GM18867 (cell line): ENCODE results near the gene SYT14.
A peak's percentile ranks its signal among the peaks of the same experiment; 100 is the strongest.
"Not testable (repeated sequence)": the region's sequence is repeated elsewhere in the genome, so short reads cannot be mapped to it uniquely, and the experiment has no call there.

Source experiments
- ATAC-seq: cut with Tn5 transposase; IDR thresholded peaks from one replicate; pipeline ENCODE4 v1.9.1; 2021; ENCODE audit warnings: mild to moderate bottlenecking, moderate library complexity; ENCODE audit not compliant: unreplicated experiment

SYT14 gene

DNA sequence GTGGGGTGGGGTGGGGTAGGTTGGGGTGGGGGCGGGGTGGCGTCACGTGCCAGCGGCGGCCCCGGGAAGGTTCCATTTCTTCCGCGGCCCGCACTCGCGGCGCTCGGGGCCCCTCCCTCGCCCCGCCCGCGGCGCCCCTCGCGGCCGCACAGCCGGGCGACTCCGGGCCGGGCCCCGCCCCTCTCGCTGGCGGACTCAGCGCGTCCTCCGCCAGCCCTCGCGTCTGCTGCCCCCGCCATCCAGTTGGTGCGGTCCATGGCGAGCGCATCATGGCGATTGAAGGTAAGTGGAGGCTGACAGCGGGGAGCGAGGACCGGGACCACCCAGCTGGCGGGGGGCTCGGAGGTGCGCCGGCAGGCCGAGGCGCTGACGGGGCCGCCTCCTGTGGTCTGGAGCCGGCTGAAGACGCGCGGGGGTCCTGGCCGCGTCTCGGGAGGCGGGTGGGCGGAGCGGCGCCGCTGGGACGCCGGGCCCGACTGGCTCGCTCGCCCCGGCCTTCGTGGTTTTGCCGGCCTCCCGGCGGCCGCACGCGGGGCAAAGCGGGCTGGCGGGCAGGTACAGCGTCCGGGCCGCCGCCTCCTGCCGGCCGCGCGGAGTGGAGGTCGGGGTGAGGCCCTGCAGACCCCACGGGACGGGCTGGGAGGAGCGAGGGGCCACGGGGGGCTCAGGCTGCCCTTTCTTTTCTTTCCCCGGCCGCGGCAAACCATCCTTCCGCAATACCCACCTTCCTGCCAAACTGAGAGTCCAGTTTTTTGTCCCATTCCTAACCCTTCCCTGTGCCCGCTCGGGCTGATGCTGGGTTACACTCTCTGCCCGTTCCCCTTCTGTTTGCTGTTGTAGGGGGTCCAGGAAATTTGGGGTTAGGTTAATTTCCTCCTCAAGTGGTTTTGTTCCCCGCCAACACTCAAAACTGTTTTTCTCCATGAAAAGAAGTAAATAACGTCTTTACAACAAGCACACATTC lies at the start of gene SYT14:
SYT14 (plus strand) TSS at position 222 of the 964 bp plus-strand sequence; CDS start at position 270, 48 bp downstream.
- ATAC-seq, result no peak

DNA sequence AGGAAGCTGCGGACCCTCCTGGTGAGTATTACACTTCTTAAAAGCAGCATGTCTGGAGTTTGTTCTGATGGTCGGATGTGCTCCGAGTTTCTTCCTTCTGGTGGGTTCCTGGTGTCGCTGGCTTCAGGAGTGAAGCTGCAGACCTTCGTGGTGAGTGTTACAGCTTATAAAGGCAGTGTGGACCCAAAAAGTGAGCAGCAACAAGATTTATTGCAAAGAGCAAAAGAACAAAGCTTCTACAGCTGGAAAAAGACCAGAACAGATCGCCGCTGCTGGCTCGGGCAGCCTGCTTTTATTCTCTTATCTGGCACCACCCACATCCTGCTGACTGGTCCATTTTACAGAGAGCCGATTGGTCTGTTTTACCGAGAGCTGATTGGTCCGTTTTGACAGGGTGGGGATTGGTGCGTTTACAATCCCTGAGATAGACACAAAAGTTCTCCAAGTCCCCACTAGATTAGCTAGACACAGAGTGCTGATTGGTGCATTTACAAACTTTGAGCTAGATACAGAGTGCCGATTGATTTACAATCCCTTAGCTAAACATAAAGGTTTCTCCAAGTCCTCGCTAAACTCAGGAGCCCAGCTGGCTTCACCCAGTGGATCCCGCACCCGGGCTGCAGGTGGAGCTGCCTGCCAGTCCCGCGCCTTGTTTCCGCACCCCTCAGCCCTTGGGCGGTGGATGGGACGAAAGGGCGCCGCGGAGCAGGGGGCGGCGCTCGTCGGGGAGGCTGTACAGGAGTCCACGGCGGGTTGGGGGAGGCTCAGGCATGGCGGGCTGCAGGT lies 49.5 kb upstream of the SYT14 start:
- not testable (repeated sequence) for ATAC-seq

DNA sequence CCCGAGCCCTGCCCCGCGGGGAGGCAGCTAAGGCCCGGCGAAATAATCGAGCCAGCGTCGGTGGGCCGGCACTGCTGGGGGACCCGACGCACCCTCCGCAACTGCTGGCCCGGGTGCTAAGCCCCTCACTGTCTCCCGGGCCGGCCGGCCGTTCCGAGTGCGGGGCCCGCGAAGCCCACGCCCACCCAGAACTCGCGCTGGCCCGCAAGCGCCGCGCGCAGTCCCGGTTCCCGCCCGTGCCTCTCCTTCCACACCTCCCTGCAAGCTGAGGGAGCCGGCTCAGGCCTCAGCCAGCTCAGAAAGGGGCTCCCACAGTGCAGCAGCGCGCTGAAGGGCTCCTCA lies 49.0 kb upstream of the SYT14 start:
- ATAC-seq, result no peak

DNA sequence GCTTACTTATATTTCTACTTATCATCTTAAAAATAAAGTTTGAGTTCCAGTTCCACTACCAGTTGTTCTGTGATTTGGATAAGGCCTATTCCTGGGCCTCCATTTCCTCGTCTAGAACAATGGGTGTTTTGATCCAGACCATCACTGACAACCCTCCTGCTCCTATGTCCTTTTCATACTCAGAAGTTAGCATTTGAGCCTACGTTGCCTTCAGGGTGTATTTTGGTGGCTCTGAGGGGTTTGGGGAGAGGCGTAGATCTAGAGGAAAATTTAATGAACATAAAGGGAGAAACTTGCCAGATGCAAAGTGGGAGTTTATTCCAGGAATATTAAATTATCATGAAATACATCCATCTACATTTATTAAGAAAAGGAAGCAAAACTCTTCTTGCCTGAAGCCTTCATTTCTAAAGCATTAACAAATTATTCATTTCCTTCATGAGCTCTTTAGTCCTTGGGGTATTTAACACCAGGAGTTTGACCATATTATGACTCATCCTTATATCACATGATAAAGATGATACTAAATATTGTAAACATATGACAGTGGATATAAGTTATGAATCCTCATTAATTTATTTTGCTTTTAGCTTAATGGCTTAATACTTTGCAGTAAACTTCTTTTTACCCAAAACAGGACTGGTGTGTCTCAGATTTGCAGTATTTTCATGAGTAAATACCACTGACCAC lies 47.2 kb upstream of the SYT14 start:
- no peak for ATAC-seq

DNA sequence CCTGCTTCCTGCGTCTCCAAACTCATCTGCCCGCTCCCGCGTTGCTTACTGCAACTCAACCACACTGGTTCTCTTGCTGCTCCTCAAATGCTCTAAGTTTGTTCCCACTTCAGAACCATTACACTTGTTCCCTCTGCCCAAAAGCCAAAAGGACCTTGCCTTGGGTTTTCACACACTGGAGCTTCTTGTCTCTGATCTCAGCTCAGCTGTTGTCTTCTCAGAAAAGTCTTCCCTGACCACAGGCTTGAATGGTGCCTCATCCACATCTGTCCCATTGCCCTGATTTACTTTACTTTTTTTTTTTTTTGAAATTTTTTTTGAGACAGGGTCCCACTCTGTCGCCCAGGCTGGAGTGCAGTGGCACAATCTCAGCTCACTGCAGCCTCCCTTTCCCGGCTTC lies 44.3 kb upstream of the SYT14 start:
- ATAC-seq, result no peak

DNA sequence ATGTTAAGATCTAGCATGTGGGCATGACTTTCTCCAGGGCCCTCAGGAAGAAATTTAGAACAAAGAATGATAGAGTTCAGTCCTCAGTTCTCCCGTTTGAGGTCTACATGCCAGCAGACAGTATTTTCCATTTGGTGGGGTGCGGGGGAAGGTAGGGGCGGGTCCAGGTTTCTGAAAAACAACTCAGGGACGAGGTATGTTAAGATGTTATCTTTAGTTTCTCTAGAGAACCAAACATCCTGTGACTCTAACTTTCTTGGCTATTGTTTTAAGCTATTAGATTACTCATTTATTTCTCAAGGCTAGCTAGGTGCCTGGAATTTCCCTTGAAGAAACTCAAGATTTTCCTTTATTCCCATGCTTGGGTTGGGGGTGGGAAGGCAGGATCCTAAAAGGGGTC lies 42.3 kb upstream of the SYT14 start:
- no peak for ATAC-seq

DNA sequence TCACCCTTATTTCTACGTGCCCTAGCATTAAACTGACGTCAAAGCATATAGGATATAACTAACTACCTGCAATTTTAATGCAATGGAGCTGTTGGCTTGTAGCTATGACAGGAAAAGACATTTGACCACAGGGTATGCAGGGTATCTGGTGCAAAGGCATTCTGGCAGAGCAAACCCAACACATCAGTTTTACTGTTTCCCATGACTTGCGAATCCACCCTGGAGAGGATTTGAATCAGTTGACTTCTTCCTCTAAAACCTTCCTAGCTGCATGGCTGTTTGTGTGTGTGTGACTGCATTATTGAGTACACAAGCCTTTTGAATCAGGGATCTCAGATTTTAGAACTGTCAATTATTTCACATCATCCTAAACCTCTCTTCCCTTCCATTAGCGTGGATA lies 41.7 kb upstream of the SYT14 start:
- no peak for ATAC-seq

DNA sequence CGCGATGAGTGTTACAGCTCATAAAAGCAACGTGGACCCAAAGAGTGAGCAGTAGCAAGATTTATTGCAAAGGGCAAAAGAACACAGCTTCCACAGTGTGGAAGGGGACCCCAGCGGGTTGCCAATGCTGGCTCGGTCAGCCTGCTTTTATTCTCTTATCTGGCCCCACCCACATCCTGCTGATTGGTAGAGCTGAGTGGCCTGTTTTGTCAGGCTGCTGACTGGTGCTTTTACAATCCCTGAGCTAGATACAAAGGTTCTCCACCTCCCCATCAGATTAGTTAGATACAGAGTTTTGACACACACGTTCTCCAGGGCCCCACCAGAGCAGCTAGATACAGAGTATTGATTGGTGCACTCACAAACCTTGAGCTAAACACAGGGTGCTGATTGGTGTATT lies 39.7 kb upstream of the SYT14 start:
- not testable (repeated sequence) for ATAC-seq

DNA sequence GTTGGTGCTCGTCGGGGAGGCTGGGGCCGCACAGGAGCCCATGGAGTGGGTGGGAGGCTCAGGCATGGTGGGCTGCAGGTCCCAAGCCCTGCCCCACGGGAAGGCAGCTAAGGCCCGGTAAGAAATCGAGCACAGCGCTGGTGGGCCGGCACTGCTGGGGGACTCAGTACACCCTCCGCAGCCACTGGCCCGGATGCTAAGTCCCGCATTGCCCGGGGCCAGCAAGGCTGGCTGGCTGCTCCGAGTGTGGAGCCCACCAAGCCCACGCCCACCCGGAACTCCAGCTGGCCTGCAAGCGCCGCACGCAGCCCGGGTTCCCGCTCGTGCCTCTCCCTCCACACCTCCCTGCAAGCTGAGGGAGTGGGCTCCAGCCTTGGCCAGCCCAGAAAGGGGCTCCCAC lies 39.2 kb upstream of the SYT14 start:
- not testable (repeated sequence) for ATAC-seq

DNA sequence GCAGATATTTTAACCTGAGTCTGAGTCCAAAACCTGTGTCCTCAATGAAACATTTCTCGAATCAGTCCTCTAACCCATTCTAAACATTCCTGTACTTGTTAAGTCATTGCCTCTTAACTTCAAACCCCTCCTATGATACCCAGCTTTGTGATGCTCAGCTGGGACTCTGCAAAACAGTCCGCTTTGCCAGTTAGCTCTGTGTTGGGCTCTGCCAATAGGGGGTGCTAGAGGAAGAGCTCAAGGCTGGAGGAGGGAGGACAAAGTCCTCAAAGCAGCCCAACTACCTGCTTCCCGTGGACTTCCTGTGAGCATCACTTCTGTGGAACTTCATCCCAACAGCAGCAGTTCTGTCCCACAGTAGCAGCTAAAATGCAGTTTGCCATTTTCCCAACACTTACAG lies 38.1 kb upstream of the SYT14 start:
- peak; percentile 44 for ATAC-seq

DNA sequence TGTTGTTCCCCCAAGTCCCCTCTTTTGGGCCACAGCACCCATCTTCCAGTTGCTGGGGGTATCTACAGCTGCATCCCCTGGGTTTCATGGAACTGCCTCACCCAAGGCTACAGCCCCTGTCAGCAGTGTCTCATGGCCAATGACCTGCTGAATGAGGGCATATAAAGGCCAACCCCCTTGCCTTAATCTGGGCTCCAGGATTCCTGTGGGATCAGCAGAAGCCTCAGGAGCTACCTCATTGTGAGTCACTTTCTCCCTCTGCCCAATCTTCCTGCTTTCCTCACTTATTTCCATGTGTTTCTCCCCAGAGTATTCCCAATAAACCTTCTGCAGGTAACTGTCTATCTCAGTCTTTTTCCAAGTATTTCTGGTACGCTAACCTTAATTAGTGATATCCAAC lies 37.3 kb upstream of the SYT14 start:
- ATAC-seq, result no peak

DNA sequence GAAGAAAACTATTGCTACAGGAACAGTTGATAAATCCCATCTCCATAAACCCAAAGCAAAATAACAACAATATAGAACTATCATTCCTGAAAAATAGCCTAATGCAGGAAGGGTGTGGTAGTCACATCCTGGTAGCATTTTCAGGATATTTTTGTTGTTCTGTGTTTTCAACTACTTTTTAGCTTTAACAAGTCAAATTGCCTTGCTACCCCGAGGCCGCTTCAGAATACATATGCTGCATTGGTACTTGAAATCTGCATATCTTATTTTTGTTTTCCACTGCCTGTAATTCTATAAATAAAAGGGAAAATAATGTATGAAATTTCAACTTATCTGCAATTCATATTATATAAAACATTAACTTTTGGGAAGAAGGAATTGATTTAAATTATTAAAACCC lies 36.8 kb upstream of the SYT14 start:
- ATAC-seq, result no peak

DNA sequence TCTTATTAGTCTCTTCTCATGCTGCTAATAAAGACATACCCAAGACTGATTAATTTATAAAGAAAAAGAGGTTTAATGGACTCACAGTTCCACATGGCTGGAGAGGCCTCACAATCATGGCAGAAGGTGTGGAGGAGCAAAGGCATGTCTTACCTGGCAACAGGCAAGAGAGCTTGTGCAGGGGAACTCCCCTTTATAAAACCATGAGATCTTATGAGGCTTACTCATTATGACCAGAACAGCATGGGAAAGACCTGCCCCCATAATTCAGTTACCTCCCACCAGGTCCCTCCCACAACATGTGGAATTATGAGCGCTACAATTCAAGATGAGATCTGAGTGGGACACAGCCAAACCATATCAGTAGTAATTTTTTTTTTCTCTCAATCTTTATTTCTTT lies 33.2 kb upstream of the SYT14 start:
- not testable (repeated sequence) for ATAC-seq

DNA sequence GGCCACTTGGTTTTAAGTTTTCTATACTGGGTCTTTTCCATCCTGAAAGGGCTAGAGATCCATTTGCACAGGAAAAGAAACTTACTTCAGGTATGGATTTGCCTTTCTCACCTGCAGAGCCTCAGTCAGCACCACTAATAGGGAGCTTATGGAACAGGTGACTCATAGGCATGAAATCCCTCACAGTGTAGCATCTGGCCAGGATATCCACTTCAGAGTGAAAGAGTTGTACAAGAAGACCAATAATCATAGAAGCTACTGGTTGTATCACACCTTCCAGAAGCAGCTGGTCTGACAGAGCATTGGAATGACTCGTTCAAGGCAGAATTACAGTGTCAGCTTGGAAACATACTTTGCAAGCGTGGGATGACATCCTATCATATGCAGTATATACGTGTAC lies 26.3 kb upstream of the SYT14 start:
- ATAC-seq, result no peak

DNA sequence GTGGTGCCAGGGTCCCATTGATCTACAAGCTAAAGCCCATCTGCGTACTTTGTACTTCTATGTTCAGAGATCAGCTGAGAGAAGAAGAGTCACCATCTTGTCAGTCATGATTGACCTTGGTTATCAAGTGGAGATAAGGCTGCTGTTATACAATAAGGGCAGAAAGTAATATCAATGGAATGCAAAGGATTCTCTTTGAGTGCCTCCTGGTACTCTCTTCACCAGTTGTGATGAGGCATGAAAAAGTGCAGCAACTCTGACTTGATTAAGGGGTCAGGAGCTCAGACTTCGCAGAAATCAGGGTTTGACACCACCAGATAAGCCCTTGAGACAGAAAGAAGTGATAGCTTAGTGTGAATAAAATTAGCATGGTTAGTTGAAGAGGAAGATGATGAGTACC lies 25.7 kb upstream of the SYT14 start:
- no peak for ATAC-seq

DNA sequence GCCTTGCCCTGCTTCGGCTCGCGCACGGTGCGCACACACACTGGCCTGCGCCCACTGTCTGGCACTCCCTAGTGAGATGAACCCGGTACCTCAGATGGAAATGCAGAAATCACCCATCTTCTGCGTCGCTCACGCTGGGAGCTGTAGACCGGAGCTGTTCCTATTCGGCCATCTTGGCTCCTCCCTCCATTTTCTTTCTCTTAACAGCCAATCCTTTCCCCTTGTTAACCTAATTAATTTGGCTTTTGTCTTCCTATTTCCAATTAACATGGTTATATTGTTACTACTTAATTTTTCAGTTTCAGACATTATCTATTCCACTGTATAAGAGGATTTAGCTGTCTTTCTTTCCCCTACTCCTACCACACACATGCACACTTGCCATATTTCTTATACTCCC lies 18.4 kb upstream of the SYT14 start:
- not testable (repeated sequence) for ATAC-seq

DNA sequence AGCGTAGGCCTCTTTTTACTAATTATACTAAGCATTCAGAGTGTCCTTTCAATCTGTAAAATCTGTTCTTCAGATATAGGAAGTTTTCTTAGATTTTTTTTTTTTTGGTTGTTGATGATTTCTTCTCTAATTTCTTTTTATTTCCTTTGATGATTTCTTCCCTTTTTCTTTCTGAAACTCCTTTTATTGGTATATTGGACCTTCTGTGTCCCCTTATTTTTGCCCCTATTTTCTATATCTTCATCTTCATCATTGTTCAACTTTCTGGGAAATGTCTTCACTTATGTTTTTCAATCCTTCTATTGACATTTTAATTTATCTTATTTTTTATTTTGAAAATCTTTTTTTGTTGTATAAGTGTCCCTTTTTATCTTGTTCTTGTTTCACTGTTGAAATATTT lies 17.2 kb upstream of the SYT14 start:
- no peak for ATAC-seq

DNA sequence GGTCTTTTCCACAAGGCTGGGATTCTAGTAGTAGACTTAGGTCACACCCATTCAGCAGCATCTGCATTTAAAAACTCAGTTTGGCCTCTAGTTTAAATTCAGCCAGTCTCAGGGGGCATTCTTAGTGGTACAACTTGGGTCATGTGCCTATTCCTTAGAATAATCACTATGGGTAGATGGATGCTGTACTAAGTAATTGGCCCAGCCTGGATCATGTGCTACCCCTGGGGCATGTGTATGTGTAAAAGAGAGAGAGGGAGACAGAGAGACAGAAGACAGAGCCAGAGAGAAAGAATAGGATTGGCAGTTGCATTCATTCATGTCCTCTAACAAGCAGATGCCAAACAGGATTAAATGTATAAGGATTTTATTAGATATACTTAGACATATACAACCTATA lies 13.6 kb upstream of the SYT14 start:
- ATAC-seq, result no peak

DNA sequence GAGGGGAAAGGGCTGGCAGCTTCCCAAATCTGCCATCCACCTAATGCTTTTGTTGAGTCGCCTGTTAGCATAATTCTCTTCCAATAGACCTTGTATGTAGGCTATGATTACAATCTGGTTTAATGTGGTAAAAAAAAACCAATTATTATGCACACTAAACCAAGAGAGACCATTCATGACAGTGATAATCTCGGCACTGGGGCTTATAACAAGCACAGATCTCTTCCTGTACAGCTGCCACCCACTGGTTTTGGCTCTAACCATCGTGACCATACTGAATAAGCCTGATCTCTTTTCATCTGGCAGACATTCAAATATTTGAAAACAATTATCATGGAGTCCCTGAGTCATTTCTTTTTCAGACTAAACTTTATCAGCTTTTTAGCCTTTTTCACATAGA lies 12.0 kb upstream of the SYT14 start:
- no peak for ATAC-seq

DNA sequence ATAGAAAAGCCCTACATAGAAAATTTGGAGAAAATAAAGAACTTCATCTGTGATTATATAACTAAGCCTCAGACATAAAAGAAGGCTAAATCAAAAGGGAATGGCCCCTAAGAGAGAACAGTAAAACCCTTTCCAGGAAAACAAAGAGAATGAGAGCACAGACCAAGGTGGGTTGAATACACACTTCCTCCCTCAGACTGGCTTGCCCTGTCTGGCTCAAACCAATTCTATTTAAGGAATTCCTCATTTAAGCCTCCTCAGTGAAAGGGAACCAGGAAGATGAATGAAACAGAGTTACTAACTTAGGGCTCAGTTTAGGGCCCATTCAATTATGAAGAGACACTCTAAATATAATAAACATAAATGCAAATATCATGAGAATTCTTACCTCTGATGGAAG lies 10.6 kb upstream of the SYT14 start:
- no peak for ATAC-seq

DNA sequence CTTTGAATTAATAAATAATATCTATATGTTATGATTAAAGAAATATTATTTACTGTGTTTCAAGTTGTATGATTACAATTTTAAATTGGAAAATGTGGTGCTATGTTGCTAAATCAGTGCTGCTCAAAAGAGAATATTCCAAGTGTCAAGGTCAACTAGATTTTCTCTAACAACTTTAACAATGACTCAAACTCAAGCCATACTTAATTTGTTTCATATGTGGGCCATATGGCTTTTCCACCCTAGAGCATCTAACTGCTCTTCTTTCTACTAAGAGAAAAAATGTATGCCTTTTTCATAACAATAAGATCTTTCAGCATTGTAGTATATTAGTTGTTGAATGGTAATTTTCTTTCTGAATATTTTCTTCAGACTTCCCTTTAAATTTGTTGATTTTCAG lies 8.3 kb upstream of the SYT14 start:
- ATAC-seq, result no peak

DNA sequence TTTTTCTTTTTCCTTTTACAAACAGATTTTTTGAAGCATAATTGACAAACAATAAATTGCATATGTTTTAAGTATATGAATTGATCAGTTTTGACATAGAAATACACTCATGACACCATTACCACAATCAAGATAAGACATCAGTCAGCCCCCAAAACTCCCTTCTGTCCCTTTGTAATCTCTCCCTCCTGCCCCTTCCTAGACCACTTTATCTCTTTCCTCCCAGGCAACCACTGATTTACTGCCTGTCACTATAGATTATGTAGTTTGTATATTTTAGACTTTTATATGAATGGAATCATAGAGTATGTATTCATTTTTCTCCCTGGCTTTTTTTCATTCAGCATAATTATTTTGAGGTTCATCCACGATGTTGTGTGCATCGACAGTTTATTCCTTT lies 6.9 kb upstream of the SYT14 start:
- ATAC-seq, result no peak
